ENCODE measurements around the gene IGFN1.

The IGFN1 gene

DNA sequence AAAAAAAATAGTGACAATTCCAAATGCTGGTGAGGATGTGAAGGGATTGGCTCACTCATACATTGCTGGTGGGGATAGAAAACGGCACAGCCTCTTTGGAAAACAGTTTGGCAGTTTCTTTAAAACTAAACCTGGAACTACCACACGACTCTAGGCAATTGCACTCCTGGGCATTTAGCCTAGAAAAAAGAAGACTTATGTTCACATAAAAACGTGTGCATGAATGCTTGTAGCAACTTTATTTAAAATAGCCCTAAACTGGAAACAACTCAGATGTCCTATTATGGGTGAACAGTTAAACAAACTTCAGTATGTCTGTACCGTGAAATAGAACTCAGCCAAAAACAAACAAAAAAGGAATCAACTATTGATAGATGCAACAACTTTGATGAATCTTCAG, 26.9 kb upstream of the IGFN1 start:
- H3K27me3 ChIP-seq (ENCODE audit: control insufficient read depth in 1 of 2, insufficient read depth in 1 of 2, low read length in 2 of 2) = peaks cover 9 to 11% of the 10 kb centered on the region in 2 experiments
- H3K27ac ChIP-seq (ENCODE audit: low read length, poor library complexity, severe bottlenecking) = no peak overlapping the region
- H3K23ac ChIP-seq (ENCODE audit: low read length in 2 of 2) = no peak overlapping the region
- no peak overlapping the region for H4K91ac ChIP-seq (ENCODE audit: low read length)
- no peak overlapping the region for H3K9ac ChIP-seq (ENCODE audit: low read length)
- H3K4me1 ChIP-seq (ENCODE audit: control insufficient read depth, insufficient read depth, low read depth, low read length) = peaks cover 5% of the 10 kb centered on the region
- no peak overlapping the region for H3K4me2 ChIP-seq (ENCODE audit: low read length, poor library complexity, severe bottlenecking)
- no peaks in the 10 kb centered on the region for H3K36me3 ChIP-seq (ENCODE audit: control insufficient read depth in 1 of 2, insufficient read depth in 2 of 2, low read depth in 1 of 2, low read length in 2 of 2)
- 77% methylated on average over 3 of the region's 4 CpGs for WGBS
- no peak for DNase-seq
- H2BK12ac ChIP-seq (ENCODE audit: low read length in 2 of 2) = no peak overlapping the region
- no peak overlapping the region for H2AFZ ChIP-seq (ENCODE audit: low read depth, low read length)
- no peaks in the 10 kb centered on the region for H3K79me1 ChIP-seq (replicated peaks; ENCODE audit: low read length, poor library complexity, severe bottlenecking)
- H2BK15ac ChIP-seq (ENCODE audit: low read depth, poor library complexity, severe bottlenecking) = no peak overlapping the region
- no peak overlapping the region for H3K4me3 ChIP-seq (ENCODE audit: insufficient read depth in 1 of 2, low read depth in 1 of 2, low read length in 2 of 2)
- no peak overlapping the region for H2BK120ac ChIP-seq (ENCODE audit: low read depth, low read length)
- no peak overlapping the region for H3K14ac ChIP-seq (ENCODE audit: low read length in 2 of 2)
- H3K9me3 ChIP-seq (ENCODE audit: control insufficient read depth, low read length) = no peaks in the 10 kb centered on the region
- H4K8ac ChIP-seq (ENCODE audit: low read length) = no peak overlapping the region
- H2BK5ac ChIP-seq (ENCODE audit: low read depth, low read length, poor library complexity, severe bottlenecking) = no peak overlapping the region
- no peak overlapping the region for H2AK5ac ChIP-seq (ENCODE audit: low read length, severe bottlenecking)
- H3K18ac ChIP-seq (ENCODE audit: low read depth in 1 of 2, low read length in 2 of 2) = no peak overlapping the region
- no peak overlapping the region for H3K4ac ChIP-seq (ENCODE audit: low read depth in 1 of 2, low read length in 2 of 2)

DNA sequence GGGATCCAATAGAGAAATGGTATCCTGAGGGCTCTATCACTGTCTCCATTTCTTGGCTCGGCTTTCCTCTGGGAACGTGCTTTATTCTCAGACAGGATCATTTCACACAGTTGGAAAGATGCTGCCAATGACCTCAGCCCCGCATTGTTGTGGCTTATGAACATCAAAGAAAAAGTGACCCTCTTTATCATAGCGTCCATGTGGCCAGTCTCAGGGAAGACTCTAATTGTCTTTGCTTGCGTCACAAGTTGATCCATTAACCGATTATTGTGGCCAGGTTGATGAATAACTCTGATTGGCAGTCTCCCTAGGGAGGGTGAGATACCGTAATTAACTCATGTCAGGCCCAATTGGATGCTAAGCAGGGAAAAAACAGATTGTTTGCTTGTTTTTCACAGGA, 26.0 kb upstream of the IGFN1 start:
- DNase-seq = no peak
- H3K4me1 ChIP-seq (ENCODE audit: control insufficient read depth, insufficient read depth, low read depth, low read length) = peaks cover 5% of the 10 kb centered on the region
- H3K23ac ChIP-seq (ENCODE audit: low read length in 2 of 2) = no peak overlapping the region
- no peak overlapping the region for H2AK5ac ChIP-seq (ENCODE audit: low read length, severe bottlenecking)
- no peaks in the 10 kb centered on the region for H3K9me3 ChIP-seq (ENCODE audit: control insufficient read depth, low read length)
- H3K36me3 ChIP-seq (ENCODE audit: control insufficient read depth in 1 of 2, insufficient read depth in 2 of 2, low read depth in 1 of 2, low read length in 2 of 2) = no peaks in the 10 kb centered on the region
- H3K4me2 ChIP-seq (ENCODE audit: low read length, poor library complexity, severe bottlenecking) = no peak overlapping the region
- no peak overlapping the region for H2AFZ ChIP-seq (ENCODE audit: low read depth, low read length)
- H4K8ac ChIP-seq (ENCODE audit: low read length) = no peak overlapping the region
- 87% methylated on average over 7 of the region's 7 CpGs for WGBS
- H3K4me3 ChIP-seq (ENCODE audit: insufficient read depth in 1 of 2, low read depth in 1 of 2, low read length in 2 of 2) = no peak overlapping the region
- no peak overlapping the region for H4K91ac ChIP-seq (ENCODE audit: low read length)
- no peak overlapping the region for H2BK15ac ChIP-seq (ENCODE audit: low read depth, poor library complexity, severe bottlenecking)
- H2BK120ac ChIP-seq (ENCODE audit: low read depth, low read length) = no peak overlapping the region
- no peak overlapping the region for H3K18ac ChIP-seq (ENCODE audit: low read depth in 1 of 2, low read length in 2 of 2)
- no peak overlapping the region for H3K27ac ChIP-seq (ENCODE audit: low read length, poor library complexity, severe bottlenecking)
- no peak overlapping the region for H3K14ac ChIP-seq (ENCODE audit: low read length in 2 of 2)
- peaks cover 9 to 11% of the 10 kb centered on the region in 2 experiments for H3K27me3 ChIP-seq (ENCODE audit: control insufficient read depth in 1 of 2, insufficient read depth in 1 of 2, low read length in 2 of 2)
- H2BK12ac ChIP-seq (ENCODE audit: low read length in 2 of 2) = no peak overlapping the region
- H3K9ac ChIP-seq (ENCODE audit: low read length) = no peak overlapping the region
- H3K4ac ChIP-seq (ENCODE audit: low read depth in 1 of 2, low read length in 2 of 2) = no peak overlapping the region
- no peak overlapping the region for H2BK5ac ChIP-seq (ENCODE audit: low read depth, low read length, poor library complexity, severe bottlenecking)
- H3K79me1 ChIP-seq (replicated peaks; ENCODE audit: low read length, poor library complexity, severe bottlenecking) = no peaks in the 10 kb centered on the region

DNA sequence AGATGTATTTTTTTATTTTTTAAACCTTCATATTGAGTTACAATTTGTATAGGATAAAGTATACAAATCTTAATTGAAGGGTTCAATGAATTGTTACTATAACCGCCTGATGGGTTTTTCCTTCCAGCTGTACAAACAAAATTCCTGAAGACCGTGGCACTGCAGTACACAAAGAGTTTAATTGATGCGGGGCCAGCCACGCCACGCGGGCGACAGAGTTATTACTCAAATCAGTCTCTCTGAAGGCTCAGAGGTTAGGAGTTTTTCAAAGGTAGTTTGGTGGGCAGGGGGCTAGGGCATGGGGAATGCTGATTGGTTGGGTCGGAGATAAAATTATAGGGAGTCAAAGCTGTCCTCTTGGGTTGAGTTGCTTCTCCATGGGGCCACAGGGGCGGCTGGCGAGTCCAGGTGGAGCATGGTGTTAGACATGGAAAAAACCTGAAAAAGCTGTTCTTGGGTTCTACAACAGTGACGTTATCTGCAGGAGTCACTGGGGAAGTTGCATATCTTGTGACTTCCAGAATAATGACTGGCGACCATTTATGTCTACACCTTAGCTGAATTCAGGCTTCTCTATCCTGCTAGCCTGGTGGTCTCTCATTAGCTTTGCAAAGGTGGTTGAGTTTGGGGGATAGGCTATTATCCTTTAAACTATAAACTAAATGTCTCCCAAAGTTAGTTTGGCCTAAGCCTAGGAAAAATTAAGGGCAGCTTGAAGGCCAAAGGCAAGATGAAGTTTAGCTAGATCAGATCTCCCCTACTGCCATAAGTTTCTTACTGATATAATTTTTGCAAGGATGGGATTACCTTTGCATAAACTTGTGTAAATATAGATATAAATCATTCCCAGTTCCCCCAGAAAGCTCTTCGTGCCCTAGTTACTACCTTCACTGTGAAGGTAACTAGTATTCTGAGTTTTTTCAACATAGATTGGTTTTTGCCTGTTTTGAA, 23.3 kb upstream of the IGFN1 start:
- Histone ChIP-seq H2BK15ac (ENCODE audit: low read depth, poor library complexity, severe bottlenecking) (no peak overlapping the region), H2BK5ac (ENCODE audit: low read depth, low read length, poor library complexity, severe bottlenecking) (no peak overlapping the region), H3K4me2 (ENCODE audit: low read length, poor library complexity, severe bottlenecking) (no peak overlapping the region), H2BK12ac (ENCODE audit: low read length in 2 of 2) (no peak overlapping the region), H3K9me3 (ENCODE audit: control insufficient read depth, low read length) (no peaks in the 10 kb centered on the region), H3K4ac (ENCODE audit: low read depth in 1 of 2, low read length in 2 of 2) (no peak overlapping the region), H3K14ac (ENCODE audit: low read length in 2 of 2) (no peak overlapping the region), H3K9ac (ENCODE audit: low read length) (no peak overlapping the region), H3K27ac (ENCODE audit: low read length, poor library complexity, severe bottlenecking) (no peak overlapping the region), H3K18ac (ENCODE audit: low read depth in 1 of 2, low read length in 2 of 2) (no peak overlapping the region), H3K4me1 (ENCODE audit: control insufficient read depth, insufficient read depth, low read depth, low read length) (peaks cover 10% of the 10 kb centered on the region), H2AFZ (ENCODE audit: low read depth, low read length) (no peak overlapping the region), H2AK5ac (ENCODE audit: low read length, severe bottlenecking) (no peak overlapping the region), H2BK120ac (ENCODE audit: low read depth, low read length) (peak overlapping the region; percentile 19), H4K8ac (ENCODE audit: low read length) (no peak overlapping the region), H3K23ac (ENCODE audit: low read length in 2 of 2) (no peak overlapping the region), H3K4me3 (ENCODE audit: insufficient read depth in 1 of 2, low read depth in 1 of 2, low read length in 2 of 2) (no peak overlapping the region), H4K91ac (ENCODE audit: low read length) (no peak overlapping the region), H3K27me3 (ENCODE audit: control insufficient read depth in 1 of 2, insufficient read depth in 1 of 2, low read length in 2 of 2) (peaks cover 4 to 11% of the 10 kb centered on the region in 2 experiments), H3K79me1 (replicated peaks; ENCODE audit: low read length, poor library complexity, severe bottlenecking) (no peaks in the 10 kb centered on the region), H3K36me3 (ENCODE audit: control insufficient read depth in 1 of 2, insufficient read depth in 2 of 2, low read depth in 1 of 2, low read length in 2 of 2) (no peaks in the 10 kb centered on the region)
- WGBS = 91% methylated on average over 12 of the region's 13 CpGs
- no peak for DNase-seq

DNA sequence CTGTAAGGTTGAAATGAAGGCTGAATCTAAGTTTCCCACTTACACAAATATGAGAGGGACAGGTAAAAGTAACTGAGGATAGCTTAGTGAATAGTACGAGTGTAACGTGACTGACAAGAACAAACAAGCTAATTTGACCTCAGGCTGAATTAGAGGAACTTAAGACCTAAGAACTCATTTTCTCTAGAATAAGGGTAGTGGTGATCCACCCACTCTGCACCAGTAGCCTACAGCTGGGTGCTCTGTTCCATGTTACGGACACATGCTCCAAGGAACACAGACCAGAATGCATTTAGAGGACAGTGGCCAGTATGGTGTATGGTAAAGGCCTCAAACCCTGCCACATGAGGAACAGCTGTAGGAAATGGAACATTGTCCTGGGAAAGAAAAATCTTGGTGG, 21.4 kb upstream of the IGFN1 start:
- H3K4ac ChIP-seq (ENCODE audit: low read depth in 1 of 2, low read length in 2 of 2) = no peak overlapping the region
- H3K36me3 ChIP-seq (ENCODE audit: control insufficient read depth in 1 of 2, insufficient read depth in 2 of 2, low read depth in 1 of 2, low read length in 2 of 2) = no peaks in the 10 kb centered on the region
- no peak overlapping the region for H3K4me3 ChIP-seq (ENCODE audit: insufficient read depth in 1 of 2, low read depth in 1 of 2, low read length in 2 of 2)
- DNase-seq = no peak
- H2BK15ac ChIP-seq (ENCODE audit: low read depth, poor library complexity, severe bottlenecking) = no peak overlapping the region
- peaks cover 4 to 11% of the 10 kb centered on the region in 2 experiments for H3K27me3 ChIP-seq (ENCODE audit: control insufficient read depth in 1 of 2, insufficient read depth in 1 of 2, low read length in 2 of 2)
- H3K23ac ChIP-seq (ENCODE audit: low read length in 2 of 2) = no peak overlapping the region
- no peak overlapping the region for H3K4me2 ChIP-seq (ENCODE audit: low read length, poor library complexity, severe bottlenecking)
- H3K79me1 ChIP-seq (replicated peaks; ENCODE audit: low read length, poor library complexity, severe bottlenecking) = no peaks in the 10 kb centered on the region
- no peak overlapping the region for H4K8ac ChIP-seq (ENCODE audit: low read length)
- H2AK5ac ChIP-seq (ENCODE audit: low read length, severe bottlenecking) = no peak overlapping the region
- no peak overlapping the region for H3K9ac ChIP-seq (ENCODE audit: low read length)
- peak overlapping the region; percentile 50 for H4K91ac ChIP-seq (ENCODE audit: low read length)
- H2BK5ac ChIP-seq (ENCODE audit: low read depth, low read length, poor library complexity, severe bottlenecking) = no peak overlapping the region
- peaks cover 10% of the 10 kb centered on the region for H3K4me1 ChIP-seq (ENCODE audit: control insufficient read depth, insufficient read depth, low read depth, low read length)
- H3K18ac ChIP-seq (ENCODE audit: low read depth in 1 of 2, low read length in 2 of 2) = no peak overlapping the region
- H3K14ac ChIP-seq (ENCODE audit: low read length in 2 of 2) = no peak overlapping the region
- H3K9me3 ChIP-seq (ENCODE audit: control insufficient read depth, low read length) = no peaks in the 10 kb centered on the region
- H2BK12ac ChIP-seq (ENCODE audit: low read length in 2 of 2) = no peak overlapping the region
- H2AFZ ChIP-seq (ENCODE audit: low read depth, low read length) = no peak overlapping the region
- no peak overlapping the region for H2BK120ac ChIP-seq (ENCODE audit: low read depth, low read length)
- H3K27ac ChIP-seq (ENCODE audit: low read length, poor library complexity, severe bottlenecking) = no peak overlapping the region
- 100% methylated on average over 1 of the region's 3 CpGs for WGBS
